IMR-90 (cell line): ENCODE data around the gene LRRC8E. TPM values are rescaled to one million over a fixed set of nuclear protein-coding genes. Genes with fewer than 3 reads are reported as not detected.
A peak's percentile ranks its signal among the peaks of the same experiment; 100 is the strongest.

ENCODE experiments used
- ATAC-seq: fragments of 200-7000 bp; cut with Tn5 transposase; 2 replicates; pipeline ENCODE4 v1.9.1; 2020; ENCODE audit warnings: low read depth, mild to moderate bottlenecking, moderate library complexity
- BruUV-seq: library from RNA; stranded (reverse); fragments of 400-500 nt; replicated peaks from 2 replicates; lab custom pipeline; 2021; lab: Mats Ljungman, UMichigan
- CTCF ChIA-PET: fragments of 300-600 bp; formaldehyde crosslinking; extraction: SDS; loops from one replicate; lab custom pipeline; 2021; ENCODE audit warnings: antibody characterized with exemption; lab: Yijun Ruan, JAX
- POLR2A ChIA-PET: fragments of 300-600 bp; sonication (Branson Sonifier 250); formaldehyde crosslinking; loops from one replicate; lab custom pipeline; 2022; ENCODE audit warnings: antibody characterized with exemption; ENCODE audit not compliant: unreplicated experiment; lab: Charles Lee
- DNase-seq: peaks from one replicate; pipeline ENCODE4 v3.0.0; 2013
- H2AFZ ChIP-seq: replicated peaks from 2 replicates; pipeline ENCODE3; 2013; ENCODE audit warnings: low read length, mild to moderate bottlenecking; ENCODE audit not compliant: poor library complexity
- H2AK5ac ChIP-seq: 2 replicates; pipeline ENCODE4 v1.6.1; 2013; ENCODE audit warnings: low read depth, low read length, inconsistent platforms
- H2AK9ac ChIP-seq: replicated peaks from 2 replicates; pipeline ENCODE3; 2013; ENCODE audit warnings: mild to moderate bottlenecking, low read depth, low read length, moderate library complexity; ENCODE audit not compliant: poor library complexity
- H2BK120ac ChIP-seq: 2 replicates; pipeline ENCODE4 v1.6.1; 2013; ENCODE audit warnings: low read depth, low read length, inconsistent platforms
- H2BK15ac ChIP-seq: 3 replicates; pipeline ENCODE4 v1.6.1; 2013; ENCODE audit warnings: low read depth, low read length, inconsistent platforms
- H2BK20ac ChIP-seq: 2 replicates; pipeline ENCODE4 v1.6.1; 2013; ENCODE audit warnings: low read depth, mild to moderate bottlenecking, inconsistent platforms, low read length, moderate library complexity
- H2BK5ac ChIP-seq: 2 replicates; pipeline ENCODE4 v1.6.1; 2013; ENCODE audit warnings: mild to moderate bottlenecking, low read depth, low read length, inconsistent platforms; ENCODE audit not compliant: poor library complexity, severe bottlenecking
- H3K14ac ChIP-seq: replicated peaks from 2 replicates; pipeline ENCODE4 v1.6.1; 2013; ENCODE audit warnings: low read depth, low read length, inconsistent platforms
- H3K18ac ChIP-seq: 2 replicates; pipeline ENCODE4 v1.6.1; 2013; ENCODE audit warnings: low read depth, low read length, control low read depth
- H3K23ac ChIP-seq: 2 replicates; pipeline ENCODE4 v1.6.1; 2013; ENCODE audit warnings: low read depth, low read length, inconsistent platforms
- H3K27ac ChIP-seq: 2 replicates; pipeline ENCODE4 v1.5.1; 2013; ENCODE audit warnings: mild to moderate bottlenecking, control low read depth, low read length; ENCODE audit not compliant: insufficient read depth
- H3K27me3 ChIP-seq: 2 replicates; pipeline ENCODE4 v1.6.1; 2013; ENCODE audit warnings: low read length; ENCODE audit not compliant: control insufficient read depth, insufficient read depth
- H3K36me3 ChIP-seq: 2 replicates; pipeline ENCODE4 v1.6.1; 2013; ENCODE audit warnings: low read length, mixed read lengths; ENCODE audit not compliant: control insufficient read depth, insufficient read depth
- H3K4ac ChIP-seq: 2 replicates; pipeline ENCODE4 v1.6.1; 2013; ENCODE audit warnings: low read depth, low read length, inconsistent platforms
- H3K4me1 ChIP-seq: 2 replicates; pipeline ENCODE4 v1.6.1; 2013; ENCODE audit warnings: low read length, mixed read lengths; ENCODE audit not compliant: control insufficient read depth, insufficient read depth
- H3K4me2 ChIP-seq: 2 replicates; pipeline ENCODE4 v1.6.1; 2013; ENCODE audit warnings: low read depth, mild to moderate bottlenecking, control low read depth, low read length, moderate library complexity
- H3K4me3 ChIP-seq: 2 replicates; pipeline ENCODE4 v1.5.1; 2013; ENCODE audit warnings: low read depth, mild to moderate bottlenecking, control low read depth, low read length, moderate library complexity; ENCODE audit not compliant: insufficient read depth
- H3K56ac ChIP-seq: 2 replicates; pipeline ENCODE4 v1.6.1; 2013; ENCODE audit warnings: low read length, inconsistent platforms; ENCODE audit not compliant: insufficient read depth; ENCODE audit errors: extremely low read depth
- H3K79me1 ChIP-seq, 2 experiments: 2 replicates each; pipeline ENCODE4 v1.6.1; 2013; ENCODE audit warnings: low read length in 2 of 2, inconsistent platforms in 1 of 2, low read depth in 1 of 2
- H3K9ac ChIP-seq: 2 replicates; pipeline ENCODE4 v1.6.1; 2013; ENCODE audit warnings: low read depth, low read length, control low read depth
- H3K9me1 ChIP-seq: 2 replicates; pipeline ENCODE4 v1.6.1; 2013; ENCODE audit warnings: low read length, inconsistent platforms; ENCODE audit not compliant: insufficient read depth
- H3K9me3 ChIP-seq: 2 replicates; pipeline ENCODE4 v1.6.1; 2013; ENCODE audit warnings: low read length; ENCODE audit not compliant: control insufficient read depth, insufficient read depth
- H4K20me1 ChIP-seq: 2 replicates; pipeline ENCODE4 v1.6.1; 2013; ENCODE audit warnings: low read length, inconsistent platforms; ENCODE audit not compliant: insufficient read depth
- H4K5ac ChIP-seq: 2 replicates; pipeline ENCODE4 v1.6.1; 2013; ENCODE audit warnings: mild to moderate bottlenecking, low read depth, low read length, control low read depth
- H4K8ac ChIP-seq, 2 experiments: 2 replicates each; pipeline ENCODE4 v1.6.1; 2013; ENCODE audit warnings: low read depth in 2 of 2, low read length in 2 of 2, control low read depth in 1 of 2, inconsistent platforms in 1 of 2
- H4K91ac ChIP-seq: 2 replicates; pipeline ENCODE4 v1.6.1; 2013; ENCODE audit warnings: low read depth, low read length, inconsistent platforms; ENCODE audit not compliant: insufficient read depth
- CHD1 ChIP-seq: IDR thresholded peaks from 2 replicates; pipeline ENCODE4 v1.6.1; 2012; ENCODE audit warnings: low read depth, low read length, improper control_type of control experiment
- CTCF ChIP-seq: conservative IDR thresholded peaks from 2 replicates; pipeline ENCODE4 v1.5.1; 2012; ENCODE audit warnings: mild to moderate bottlenecking, low read depth, low read length, improper control_type of control experiment
- FOS ChIP-seq: fragments of 150-350 bp; IDR thresholded peaks from 2 replicates; pipeline ENCODE4 v1.6.1; 2016; ENCODE audit warnings: low read depth, low read length
- MAFK ChIP-seq: IDR thresholded peaks from 2 replicates; pipeline ENCODE4 v1.6.1; 2012; ENCODE audit warnings: low read depth, low read length, improper control_type of control experiment
- MXI1 ChIP-seq: IDR thresholded peaks from 2 replicates; pipeline ENCODE4 v1.6.1; 2012; ENCODE audit warnings: low read depth, mild to moderate bottlenecking, low read length, moderate library complexity, borderline replicate concordance
- NFE2L2 ChIP-seq: fragments of 150-350 bp; IDR thresholded peaks from 2 replicates; pipeline ENCODE4 v1.6.1; 2016; ENCODE audit warnings: low read depth, mild to moderate bottlenecking, low read length
- POLR2A ChIP-seq: IDR thresholded peaks from 2 replicates; pipeline ENCODE4 v1.6.1; 2012; ENCODE audit warnings: mild to moderate bottlenecking, low read depth, low read length
- RAD21 ChIP-seq: IDR thresholded peaks from 2 replicates; pipeline ENCODE4 v1.6.1; 2012; ENCODE audit warnings: low read length, improper control_type of control experiment
- RCOR1 ChIP-seq: IDR thresholded peaks from 2 replicates; pipeline ENCODE4 v1.6.1; 2012; ENCODE audit warnings: mild to moderate bottlenecking, low read length, improper control_type of control experiment; ENCODE audit not compliant: insufficient replicate concordance
- SMC3 ChIP-seq: fragments of 150-350 bp; IDR thresholded peaks from 2 replicates; pipeline ENCODE4 v1.6.1; 2016; ENCODE audit warnings: low read depth, mild to moderate bottlenecking, antibody characterized with exemption, low read length, moderate library complexity
- WGBS, 2 experiments: methylation state at CpG; one replicate each; pipeline versions ENCODE4 v1.1.5 to v1.1.7; 2013; ENCODE audit warnings: missing lambda C conversion rate in 2 of 2; ENCODE audit not compliant: insufficient read length in 1 of 2; ENCODE audit errors: extremely low coverage in 2 of 2; 5-methylcytosine and 5-hydroxymethylcytosine counted together
- dilution Hi-C: fragments of 300-500 bp; cut with HindIII; formaldehyde crosslinking; loops from one replicate; pipeline ENCODE4 v1.14.3; 2018; ENCODE audit warnings: low sequenced_read_pairs; ENCODE audit not compliant: unreplicated experiment
- in situ Hi-C: fragments of 300-500 bp; cut with MboI; formaldehyde crosslinking; loops from 3 replicates; pipeline ENCODE4 v1.14.3; 2019; ENCODE audit warnings: low sequenced_read_pairs, inconsistent platforms, mixed read lengths
- intact Hi-C: fragments of 100-400 bp; cut with micrococcal nuclease; formaldehyde crosslinking; loops from 2 replicates; pipeline ENCODE4 v1.10.0; 2022
- polyA plus RNA-seq, 3 experiments: library from polyadenylated mRNA; depleted of rRNA; stranded (reverse); fragments of >200 nt; gene quantifications; 2 replicates each; pipeline ENCODE4 v1.2.3, GENCODE V29; 2012; ENCODE audit warnings: low replicate concordance in 1 of 3
- total RNA-seq: library from RNA; depleted of rRNA; stranded (reverse); fragments of >200 nt; gene quantifications from 2 replicates; pipeline ENCODE4 v1.2.3, GENCODE V29; 2012

Gene LRRC8E
- total and polyA plus RNA-seq, 2 of the 4 experiments (the other 2 are of a cell fraction): 6.4 to 7.2 TPM

- Histone ChIP-seq H2BK120ac (no peak overlapping the region), H4K91ac (no peak overlapping the region), H2BK5ac (no peak overlapping the region), H2AK9ac (peak overlapping the region; percentile 19), H3K9me1 (peaks cover 11% of the 10 kb centered on the region), H2BK20ac (no peak overlapping the region), H4K5ac (no peak overlapping the region), H3K9me3 (no peaks in the 10 kb centered on the region), H3K14ac (no peak overlapping the region), H4K8ac (no peak overlapping the region), H3K79me1 (peaks cover 14 to 31% of the 10 kb centered on the region in 2 experiments; a peak in 3 of 4 replicates), H3K27ac (no peak overlapping the region), H3K27me3 (no peaks in the 10 kb centered on the region), H3K4me3 (no peak overlapping the region), H3K23ac (no peak overlapping the region), H3K36me3 (peaks cover 20% of the 10 kb centered on the region), H3K56ac (no peak overlapping the region), H2BK15ac (no peak overlapping the region), H4K20me1 (peaks cover 19% of the 10 kb centered on the region), H3K4me2 (no peak overlapping the region), H2AFZ (no peak overlapping the region), H3K18ac (no peak overlapping the region), H3K9ac (no peak overlapping the region), H3K4me1 (peaks cover 10% of the 10 kb centered on the region), H2AK5ac (no peak overlapping the region), H3K4ac (no peak overlapping the region)
- TF ChIP-seq MAFK (no peak), POLR2A (no peak), CTCF (no peak), RCOR1 (no peak), CHD1 (no peak), SMC3 (no peak), NFE2L2 (no peak), FOS (no peak), RAD21 (no peak), MXI1 (no peak)
- ChIA-PET CTCF (no interaction called here), POLR2A (no interaction called here)
- DNase-seq: no peak
- ATAC-seq: no peak
- no TSS peak for BruUV-seq
- dilution Hi-C loops (no loop called here), intact Hi-C loops (no loop called here), in situ Hi-C loops (no loop called here)
- WGBS, 2 experiments: no CpG with 5 or more reads among the region's 3 CpGs
Measured at GRCh38 chr19:7900931-7901330, 12.6 kb downstream of the LRRC8E start.
